Dermis microvascular lymphatic vessel endothelial cell (primary cell): ENCODE measurements around the gene EML5. TPM values are rescaled to one million over a fixed set of nuclear protein-coding genes. Genes with fewer than 3 reads are reported as not detected.

ENCODE experiments used
- DNase-seq, 2 donors: peaks; one replicate each; pipeline versions ENCODE4 v3.0.0 to v3.0.0-alpha.2; 2010; ENCODE audit warnings: low read depth in 2 of 2
- total RNA-seq: library from RNA; depleted of rRNA; stranded (reverse); fragments of >200 nt; gene quantifications from 2 replicates; pipeline ENCODE4 v1.2.1, GENCODE V29; 2014

EML5 gene
- total RNA-seq, 1 donor from 2014 or later: 0.13 TPM

DNA sequence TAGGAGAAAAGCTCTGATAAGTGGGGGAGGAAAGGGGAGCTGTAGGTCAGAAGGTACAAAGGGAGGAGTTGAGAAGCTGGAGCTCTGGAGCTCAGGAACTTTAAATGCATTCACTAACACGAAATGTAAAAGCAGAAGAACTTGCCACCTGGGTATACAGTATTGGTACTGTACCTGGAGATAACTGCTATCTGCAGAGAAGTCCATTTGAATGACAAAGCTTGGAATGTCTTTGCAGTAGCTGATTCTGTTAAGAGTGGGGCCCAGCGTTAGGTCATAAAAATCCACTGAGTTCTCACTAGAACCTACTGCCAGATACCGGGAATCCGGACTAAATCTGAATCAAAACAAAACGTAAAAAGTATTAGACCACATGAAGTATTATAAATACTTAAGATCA lies 174.3 kb downstream of the EML5 start:
- no peak for DNase-seq

DNA sequence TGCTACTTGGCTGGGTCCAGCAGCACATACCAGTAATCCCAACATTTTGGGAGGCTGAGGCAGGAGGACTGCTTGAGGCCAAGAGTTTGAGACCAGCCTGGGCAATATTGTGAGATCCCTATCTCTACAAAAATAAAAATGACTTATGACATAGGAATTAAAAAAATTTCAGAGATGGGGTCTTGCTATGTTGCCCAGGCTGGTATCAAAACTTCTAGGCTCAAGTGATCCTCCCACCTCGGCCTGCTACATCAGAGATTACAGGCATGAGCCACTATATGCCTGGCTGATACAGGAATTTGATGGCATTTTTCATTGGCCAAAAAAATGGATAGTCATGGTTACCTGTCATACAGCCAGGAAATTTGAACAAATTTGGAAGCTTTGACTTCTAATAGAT lies 175.3 kb downstream of the EML5 start:
- no peak for DNase-seq

DNA sequence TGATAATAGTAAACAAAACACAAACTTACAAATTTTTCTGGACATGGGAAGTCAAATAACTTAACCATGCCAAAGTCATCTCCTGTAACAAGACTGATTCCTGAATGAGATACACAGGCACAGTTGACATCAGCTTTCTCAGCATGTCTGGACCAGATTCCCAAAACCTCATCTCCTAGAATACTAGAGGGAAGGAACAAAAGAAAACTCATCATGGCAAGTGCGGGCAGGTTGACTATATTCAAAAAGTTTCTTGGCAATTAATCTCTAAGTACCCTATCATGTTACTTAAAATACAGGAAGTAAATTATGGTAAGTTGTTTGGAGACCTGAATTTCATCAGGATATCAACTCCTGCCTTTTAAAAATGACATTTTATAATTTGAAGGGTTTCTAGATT lies 176.1 kb downstream of the EML5 start:
- no peak for DNase-seq

DNA sequence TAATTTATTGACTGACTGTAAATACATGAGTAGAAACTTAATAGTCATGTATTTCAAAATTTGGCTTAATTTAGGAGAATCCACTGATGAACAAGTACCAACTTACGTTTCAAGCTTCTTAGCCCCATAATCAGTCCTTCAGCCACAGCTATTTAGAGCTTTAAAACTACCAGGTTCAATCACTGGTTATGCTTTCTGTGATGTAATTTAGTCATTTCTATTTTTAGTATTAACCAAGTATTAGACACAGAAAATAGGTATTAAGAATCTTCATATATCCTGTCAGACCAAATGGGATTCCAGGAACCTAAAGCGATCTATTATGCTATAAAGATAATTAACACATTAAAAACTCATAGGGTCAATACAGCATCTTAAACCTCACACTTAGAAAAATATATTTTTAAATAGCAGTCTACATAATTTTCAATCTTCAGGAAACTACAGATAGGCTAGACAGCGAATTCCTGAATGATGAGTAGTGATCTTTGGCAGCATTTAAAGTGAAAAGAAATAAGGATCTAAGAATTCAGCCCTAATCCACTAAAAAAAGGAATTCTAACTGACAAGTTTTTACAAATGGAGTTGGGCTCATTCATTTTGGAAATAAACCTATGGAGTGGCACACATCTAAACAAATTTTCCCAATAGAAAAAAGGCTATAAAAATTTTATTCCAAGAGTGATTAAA lies 178.4 kb downstream of the EML5 start:
- DNase-seq: peak in 1 of 2 donors; percentile 65

DNA sequence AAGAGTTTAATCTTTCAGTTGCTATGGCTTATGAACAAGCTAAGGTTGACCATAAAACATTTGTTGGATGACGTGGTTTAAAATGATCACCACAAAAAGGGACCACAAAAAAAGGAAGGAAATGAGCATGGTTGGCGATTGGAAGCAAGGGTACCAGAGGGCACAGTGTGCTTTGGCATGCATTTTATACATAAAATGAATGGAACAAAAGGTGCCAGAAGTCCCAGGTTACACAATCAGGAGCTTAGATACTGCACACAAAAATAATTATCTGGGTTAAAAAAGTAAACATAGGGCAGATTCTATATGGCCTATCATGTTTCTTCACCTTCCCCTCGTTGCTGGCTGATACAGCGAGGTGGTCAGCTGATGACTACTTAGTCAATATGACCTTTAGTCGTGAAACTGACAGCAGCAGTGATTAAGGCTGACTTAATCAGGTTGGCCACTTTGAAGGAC lies 179.2 kb downstream of the EML5 start:
- DNase-seq: peak; percentile 77 to 84

DNA sequence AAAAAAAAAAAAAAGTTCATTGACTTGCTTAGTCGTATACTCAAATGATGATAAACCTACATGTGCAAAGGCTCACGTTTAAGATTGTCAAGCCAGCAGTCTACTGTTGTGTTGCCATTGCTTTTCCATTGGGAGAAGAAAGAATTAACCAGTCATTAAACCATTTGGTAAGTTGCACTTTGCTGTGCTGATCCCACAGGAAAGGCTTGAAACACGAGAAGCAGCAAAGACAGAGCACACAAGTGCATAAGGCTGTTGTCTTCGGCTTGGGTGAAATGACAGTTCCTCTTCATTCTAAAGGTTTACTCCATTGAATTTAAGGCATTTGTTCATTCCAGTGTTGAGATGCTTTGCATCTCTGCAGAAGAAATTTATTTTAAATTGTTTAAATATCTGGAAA lies 179.8 kb downstream of the EML5 start:
- peak in 1 of 2 donors; percentile 12 for DNase-seq

DNA sequence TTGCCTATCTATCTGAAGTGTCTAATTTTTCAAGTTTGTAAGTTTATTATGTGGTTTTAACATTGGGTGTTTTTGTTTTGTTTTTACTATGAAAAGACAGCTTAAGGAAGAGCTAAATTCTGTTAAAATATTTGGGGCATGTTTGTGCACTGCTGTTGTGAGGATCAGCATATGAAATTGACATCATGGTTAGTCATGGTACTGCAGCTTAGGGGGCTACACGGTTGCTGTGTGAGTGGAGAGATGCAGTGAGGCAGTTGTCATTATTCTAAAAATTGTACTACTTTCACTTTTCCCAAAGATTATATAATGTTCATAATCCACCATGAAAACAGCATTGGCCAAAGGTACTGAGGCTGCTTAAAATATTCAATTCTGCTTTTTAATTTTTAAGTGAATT lies 180.9 kb downstream of the EML5 start:
- DNase-seq: peak in 1 of 2 donors; percentile 5

DNA sequence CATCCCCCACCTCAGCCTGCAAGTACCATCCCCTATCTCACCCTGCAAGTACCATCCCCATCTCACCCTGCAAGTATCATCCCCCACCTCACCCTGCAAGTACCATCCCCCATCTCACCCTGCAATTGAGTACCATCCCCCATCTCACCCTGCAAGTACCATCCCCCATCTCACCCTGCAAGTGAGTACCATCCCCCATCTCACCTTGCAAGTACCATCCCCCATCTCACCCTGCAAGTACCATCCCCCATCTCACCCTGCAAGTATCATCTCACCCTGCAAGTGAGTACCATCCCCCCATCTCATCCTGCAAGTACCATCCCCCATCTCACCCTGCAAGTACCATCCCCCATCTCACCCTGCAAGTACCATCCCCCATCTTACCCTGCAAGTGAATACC lies 184.9 kb downstream of the EML5 start:
- DNase-seq: no peak

DNA sequence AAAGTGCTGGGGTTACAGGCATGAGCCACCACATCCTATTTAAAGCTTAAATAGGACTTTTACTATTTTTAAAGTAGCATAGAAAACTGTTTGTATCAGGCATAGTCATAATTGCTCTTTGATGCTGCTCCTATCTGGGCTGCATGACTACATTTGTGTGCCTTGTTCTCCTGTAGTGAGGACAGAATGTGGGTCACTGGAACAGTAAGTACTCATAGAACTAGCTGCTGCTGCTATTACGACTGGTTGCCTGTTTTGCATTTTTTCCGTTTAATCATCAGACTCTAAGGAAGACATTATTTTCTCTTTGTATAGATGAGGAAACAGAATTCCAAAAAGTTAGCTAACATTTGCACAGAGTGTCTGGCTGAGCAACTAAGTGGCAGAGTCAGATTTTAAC lies 187.2 kb downstream of the EML5 start:
- DNase-seq: no peak

DNA sequence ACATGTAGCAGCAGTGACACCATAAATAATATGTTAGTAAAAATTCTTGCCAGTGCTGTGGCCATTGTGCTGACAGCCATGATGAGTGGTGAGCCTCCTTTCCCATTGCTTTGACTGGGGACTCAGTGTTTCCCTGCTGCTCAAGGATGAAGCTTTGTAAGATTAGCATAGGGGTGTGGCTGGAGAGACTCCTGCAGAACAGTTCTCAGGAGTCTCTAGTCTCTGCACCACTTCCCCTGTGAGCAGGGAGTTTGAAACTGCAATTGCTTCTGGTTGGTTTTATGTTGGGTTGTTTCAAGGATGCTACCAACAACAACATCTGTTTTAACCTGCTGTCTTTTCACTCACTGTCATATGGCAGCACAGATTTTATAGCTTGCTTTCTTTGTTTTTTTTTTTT lies 188.5 kb downstream of the EML5 start:
- no peak for DNase-seq

DNA sequence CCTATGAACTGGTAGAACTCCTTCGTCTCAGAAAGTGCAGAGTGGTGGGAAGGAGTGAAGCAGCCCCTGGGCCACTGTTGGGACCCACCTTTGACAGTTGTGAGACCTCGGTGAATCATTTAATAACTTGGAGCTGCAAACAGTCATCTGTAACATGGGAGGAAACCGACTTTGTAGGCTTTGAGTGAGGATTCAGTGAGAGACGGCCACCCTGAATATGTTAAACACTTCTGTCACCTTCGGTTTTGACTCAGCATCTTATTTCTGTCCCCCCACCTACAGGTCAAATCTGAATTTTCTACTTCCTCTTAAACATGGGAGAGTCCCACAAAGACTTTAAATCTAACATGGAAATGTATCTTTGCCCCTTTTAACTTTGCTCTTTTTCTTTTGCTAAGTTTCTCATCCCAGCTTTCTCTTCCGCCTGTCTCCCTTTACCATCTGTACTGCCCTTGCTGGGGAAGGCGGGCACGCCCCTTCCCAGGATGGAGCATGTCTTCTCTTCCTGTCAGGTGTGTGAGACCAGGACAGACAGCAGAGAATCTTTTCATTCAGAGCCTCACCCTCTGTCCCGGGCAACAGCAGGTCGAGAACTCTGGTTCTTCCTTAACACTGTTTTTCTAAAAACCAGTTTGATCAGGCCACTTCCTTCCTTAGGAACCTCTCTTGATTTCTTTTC lies 192.9 kb downstream of the EML5 start:
- DNase-seq: no peak

DNA sequence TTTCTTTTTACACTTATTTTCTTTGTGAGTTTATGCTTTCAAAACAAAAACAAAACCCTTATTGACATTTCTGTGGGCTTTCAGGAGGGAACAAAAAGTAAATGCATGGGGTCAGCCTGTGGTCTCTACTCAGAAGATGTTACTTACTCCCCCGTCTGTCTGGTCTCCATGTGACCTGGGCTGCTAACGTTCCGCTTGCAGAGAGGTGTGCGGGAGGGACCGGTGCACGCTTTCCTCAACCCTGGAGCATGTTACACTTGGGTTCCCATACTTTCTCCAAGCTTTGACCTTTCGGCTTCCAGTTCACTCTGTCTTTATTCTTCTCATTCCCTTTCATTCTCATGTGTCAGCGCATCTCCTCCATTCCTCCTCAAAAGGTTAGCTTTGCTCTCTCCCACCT lies 193.4 kb downstream of the EML5 start:
- no peak for DNase-seq

DNA sequence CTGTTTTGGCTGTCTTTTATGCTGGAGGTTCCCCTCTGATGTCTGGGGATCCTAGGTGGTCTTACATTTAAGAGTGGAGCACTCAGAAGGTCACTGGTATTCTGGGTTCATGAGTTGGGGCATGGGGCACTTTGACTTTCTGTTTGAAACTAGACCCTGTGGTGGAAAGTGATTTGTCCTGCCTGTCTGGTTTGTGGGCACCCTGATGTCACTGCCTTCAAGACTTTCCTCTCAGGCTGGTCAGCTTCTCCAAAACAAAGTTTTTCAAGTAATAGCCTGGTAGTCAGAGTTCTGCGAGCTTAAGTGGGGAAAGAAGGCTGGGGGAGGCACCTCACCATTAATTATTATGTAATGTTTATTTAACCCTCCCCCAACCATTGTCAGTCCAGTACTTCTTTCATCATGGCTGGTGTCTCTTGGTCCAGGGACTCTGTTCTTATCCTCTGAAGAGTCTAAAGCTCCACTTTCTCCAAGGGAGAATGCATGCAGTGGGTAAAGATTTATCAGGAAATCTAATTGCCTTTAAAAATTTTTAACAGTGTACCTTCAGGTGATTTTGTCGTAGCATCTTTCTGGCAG lies 194.6 kb downstream of the EML5 start:
- no peak for DNase-seq

DNA sequence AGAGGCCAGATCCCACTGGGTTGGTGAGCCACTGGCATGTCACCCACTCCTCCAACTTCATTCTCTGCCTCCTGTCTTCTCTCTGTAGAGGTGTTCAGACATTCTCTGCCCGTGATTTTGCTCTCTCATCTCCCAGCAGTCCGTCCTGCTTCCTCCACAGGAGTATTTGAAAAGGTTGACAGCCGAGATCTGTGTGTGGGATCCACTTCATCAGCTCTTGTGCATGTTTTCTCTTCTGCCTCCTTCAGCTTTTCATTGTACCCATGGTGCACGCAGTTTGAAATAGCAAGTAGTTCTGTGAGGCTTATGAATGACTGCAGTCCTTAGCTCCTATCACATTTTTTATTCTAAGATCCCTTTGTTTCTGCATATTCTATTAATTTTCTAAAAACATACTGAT lies 195.2 kb downstream of the EML5 start:
- no peak for DNase-seq

DNA sequence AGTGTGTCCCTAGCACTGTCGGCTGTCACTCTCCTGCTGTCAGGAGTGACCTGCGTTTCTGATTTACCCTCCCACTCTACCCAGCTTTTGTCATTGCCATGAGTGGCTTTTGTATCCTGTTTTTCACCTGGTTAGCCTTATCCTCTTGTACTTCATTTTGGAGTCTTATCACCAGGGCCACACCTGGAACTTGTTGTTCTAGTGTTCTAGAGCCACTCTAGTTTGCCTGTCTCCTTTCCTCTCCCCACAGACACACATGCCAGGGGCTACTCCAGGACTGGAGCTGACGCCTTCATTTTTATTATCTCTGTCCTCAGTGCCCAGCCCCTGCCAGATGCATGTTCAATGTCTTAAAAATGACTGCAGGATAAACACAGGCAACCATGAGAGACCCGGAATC lies 195.7 kb downstream of the EML5 start:
- DNase-seq: no peak

DNA sequence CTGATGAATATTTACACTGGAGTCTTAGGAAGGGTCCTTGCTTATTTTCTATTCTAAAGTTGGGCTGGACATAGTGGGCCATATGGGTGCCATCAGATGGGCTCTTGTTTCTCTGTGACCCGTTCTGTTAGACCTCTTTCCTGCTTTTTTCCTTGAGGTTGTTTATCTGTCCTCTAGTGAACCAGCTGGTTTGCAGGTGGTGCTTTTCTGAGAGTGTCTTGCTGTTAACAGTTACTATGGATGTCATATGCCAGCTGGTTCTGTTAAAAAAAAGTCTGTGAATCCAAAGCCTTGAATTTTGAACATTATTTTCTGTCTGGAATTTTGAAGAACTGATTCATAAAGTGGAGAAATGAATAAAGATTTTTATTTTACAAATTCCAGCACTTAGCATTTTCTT lies 200.7 kb downstream of the EML5 start:
- DNase-seq: no peak

DNA sequence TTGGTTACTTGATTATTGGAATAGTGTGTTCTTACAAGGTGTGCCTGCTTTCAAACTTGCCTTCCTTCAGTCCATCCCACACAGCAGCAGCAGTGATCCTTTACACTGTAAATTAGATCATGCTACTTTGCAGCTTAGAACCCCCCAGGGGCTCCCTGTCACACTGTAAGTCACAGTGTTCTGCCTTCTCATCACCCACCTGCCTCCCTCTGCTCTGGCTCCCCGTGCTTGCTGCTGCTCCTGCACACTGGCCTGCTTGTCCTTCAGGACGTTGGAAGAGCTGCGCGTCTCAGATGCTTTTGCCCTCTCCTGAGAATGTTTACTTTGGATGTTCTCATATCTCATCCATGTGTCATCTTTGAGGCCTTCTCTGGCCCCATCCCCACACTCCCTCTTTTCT lies 202.6 kb downstream of the EML5 start:
- no peak for DNase-seq

DNA sequence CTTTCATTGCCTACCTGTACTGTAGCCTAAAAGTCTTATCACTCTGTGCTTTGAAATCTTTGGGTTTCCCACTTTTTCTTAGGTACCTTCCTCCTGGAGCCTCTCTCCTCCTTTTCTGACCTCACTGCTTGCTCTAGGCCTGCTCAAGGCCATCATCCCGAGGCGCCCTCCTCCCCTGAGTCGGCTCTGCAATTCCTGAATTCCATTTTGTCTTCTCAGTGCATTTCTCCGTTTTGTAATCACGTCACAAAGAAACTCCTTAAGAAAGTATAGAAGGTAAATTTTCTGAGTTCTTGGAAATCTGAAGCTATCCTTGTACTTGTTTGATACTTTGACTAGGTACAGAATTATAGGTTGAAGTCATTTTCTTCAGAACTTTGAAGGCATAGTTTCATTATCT lies 204.7 kb downstream of the EML5 start:
- no peak for DNase-seq

DNA sequence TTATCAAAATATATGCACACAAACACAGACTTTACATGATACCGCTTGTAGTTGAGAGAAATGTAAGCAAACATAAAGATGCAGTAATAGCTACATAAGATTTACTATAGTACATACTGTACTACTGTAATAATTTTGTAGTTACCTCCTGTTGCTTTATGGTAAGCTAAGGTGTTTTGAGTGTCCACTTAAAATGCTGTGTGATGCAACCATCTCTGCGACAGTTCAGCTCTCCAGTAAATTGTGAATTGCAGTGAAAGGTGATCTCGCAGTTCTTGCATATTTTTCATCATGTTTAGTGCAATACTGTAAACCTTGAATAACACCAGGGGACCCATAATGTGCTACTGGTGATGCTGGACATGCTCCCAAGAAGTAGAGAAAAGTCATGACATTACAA lies 208.3 kb downstream of the EML5 start:
- DNase-seq: no peak

DNA sequence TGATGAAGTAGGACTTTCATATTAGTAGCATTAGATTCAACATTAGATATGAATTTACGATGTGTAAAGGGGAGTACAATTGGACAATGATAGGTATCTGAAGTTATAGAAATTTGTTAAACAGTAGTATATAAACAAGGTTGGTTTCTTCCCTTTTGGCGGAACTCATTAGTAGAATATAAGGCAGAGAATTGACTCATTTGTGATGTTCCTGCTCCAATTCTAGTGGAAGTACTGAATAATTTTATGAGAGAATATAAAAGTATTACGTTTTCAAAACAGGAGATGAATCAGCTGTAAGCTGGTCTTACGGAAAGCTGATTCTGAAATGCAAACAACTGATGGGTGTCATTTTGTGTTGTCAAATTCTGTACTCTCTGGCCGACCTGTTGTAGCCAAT lies 216.5 kb downstream of the EML5 start:
- no peak for DNase-seq

DNA sequence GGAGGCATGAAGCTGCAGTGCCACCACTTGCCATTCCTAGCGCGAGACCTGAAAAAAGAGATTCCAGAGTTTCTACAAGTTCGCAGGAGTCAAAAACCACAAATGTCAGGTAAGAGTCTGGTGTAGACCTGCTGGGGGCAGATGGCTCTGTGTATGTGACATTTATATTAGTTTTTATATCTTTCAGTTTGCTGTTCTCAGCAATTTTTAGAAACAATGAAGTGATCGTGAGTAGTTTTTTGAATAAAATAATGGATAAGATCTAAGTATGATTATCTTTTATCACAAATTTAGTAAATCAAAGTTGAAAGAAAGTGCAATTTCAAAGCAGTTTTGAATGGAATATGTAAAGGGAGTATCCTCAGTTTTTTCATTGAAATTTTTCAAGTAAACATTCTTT lies 220.6 kb downstream of the EML5 start:
- no peak for DNase-seq

DNA sequence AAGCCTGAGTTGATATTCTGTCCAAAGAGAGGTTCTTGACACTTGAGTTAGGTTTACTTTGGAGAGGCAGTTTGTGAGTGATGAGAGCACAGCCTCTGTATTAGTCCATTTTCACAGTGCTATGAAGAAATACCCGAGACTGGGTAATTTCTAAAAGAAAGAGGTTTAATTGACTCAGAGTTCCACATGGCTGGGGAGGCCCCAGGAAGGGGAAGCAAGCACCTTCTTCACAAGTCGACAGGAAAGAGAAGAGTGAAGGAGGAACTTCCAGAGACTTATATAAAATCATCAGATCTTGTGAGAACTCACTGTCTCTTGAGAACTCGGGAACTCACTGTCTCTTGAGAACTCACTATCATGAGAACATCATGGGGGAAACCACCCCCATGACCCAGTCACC lies 224.6 kb downstream of the EML5 start:
- DNase-seq: no peak

DNA sequence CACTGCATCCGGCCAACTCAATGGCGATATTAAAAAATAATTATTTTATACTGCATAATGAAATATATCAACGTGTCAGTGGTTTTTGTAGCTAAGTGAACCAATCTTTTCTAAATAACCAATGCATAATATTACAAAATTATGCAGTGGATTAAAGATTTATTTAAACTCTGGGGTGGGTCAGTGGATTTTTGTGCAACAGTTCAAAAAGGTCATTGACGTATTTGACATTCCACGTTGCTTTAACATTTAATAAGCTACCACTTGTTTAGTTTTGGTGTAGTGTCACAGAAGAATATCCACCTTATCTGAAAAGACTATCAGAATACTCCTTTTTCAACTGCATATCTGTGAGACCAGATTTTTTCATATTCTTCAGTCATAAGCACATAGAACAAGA lies 227.3 kb downstream of the EML5 start:
- no peak for DNase-seq
